HG02840 (cell line): ENCODE results near the gene MRAP2.
"Not testable (repeated sequence)": the region's sequence is repeated elsewhere in the genome, so short reads cannot be mapped to it uniquely, and the experiment has no call there.

Experiments used
- ATAC-seq: cut with Tn5 transposase; IDR thresholded peaks from one replicate; pipeline ENCODE4 v1.9.1; 2021; ENCODE audit warnings: mild to moderate bottlenecking, moderate library complexity, moderate number of reproducible peaks; ENCODE audit not compliant: unreplicated experiment, low FRiP score

The MRAP2 gene

DNA sequence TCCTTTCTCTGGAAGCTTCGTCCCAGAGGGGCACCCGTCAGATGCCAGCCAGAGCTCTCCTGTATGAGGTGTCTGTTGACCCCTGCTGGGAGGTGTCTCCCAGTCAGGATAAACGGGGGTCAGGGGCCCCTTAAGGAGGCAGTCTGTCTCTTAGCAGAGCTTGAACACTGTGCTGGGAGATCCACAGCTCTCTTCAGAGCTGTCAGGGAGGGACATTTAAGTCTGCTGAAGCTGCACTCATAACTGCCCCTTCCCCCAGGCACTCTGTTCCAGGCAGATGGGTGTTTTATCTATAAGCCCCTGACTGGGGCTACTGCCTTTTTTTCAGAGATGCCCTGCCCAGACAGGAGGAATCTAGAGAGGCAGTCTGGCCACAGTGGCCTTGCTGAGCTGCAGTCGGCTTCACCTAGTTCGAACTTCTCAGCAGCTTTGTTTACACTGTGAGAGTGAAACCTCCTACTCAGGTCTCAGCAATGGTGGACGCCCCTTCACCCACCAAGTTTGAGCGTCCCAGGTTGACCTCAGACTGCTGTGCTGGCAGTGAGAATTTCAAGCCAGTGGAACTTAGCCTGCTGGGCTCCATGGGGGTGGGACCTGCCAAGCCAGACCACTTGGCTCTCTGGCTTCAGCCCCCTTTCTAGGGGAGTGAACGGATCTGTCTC is 81.5 kb downstream of the MRAP2 start:
- ATAC-seq = not testable (repeated sequence)

DNA sequence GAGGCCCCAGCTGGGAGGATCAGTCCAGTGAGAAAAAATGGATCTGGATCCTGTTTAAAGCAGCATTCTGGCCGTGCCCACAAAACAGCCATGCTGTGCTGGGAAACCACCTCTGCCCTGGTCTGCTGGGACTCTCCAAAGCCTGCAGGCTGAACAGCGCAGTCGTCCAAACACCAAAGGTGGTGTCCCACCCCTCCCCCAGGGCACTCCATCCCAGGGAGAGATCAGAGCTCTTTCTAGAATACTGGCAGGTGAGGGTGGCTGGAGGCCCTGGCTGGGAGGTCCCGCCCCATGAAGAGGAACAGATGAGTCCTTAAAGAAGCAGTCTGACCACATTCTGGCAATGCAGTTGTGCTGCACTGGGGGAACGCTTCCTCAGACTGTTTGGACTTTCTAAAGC is 84.6 kb downstream of the MRAP2 start:
- ATAC-seq = no peak

DNA sequence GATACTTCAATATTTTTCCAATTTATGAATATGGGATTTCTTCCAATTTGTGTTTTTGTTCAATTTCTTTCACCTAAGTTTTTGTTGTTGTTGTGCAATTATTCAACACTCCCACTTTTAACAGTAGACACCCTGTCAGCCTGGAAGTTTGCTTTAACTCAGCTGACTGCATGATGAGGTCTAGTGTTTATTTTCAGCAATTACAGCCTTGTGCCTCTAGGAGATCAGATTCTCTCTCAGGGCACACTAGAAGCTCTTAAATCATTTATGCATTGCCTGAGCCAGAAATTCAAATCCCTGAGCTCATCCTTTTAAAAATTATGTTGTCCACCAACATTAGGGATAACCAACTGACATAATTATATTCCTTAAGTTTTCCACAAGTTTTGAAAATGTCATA is 85.7 kb downstream of the MRAP2 start:
- ATAC-seq = no peak

DNA sequence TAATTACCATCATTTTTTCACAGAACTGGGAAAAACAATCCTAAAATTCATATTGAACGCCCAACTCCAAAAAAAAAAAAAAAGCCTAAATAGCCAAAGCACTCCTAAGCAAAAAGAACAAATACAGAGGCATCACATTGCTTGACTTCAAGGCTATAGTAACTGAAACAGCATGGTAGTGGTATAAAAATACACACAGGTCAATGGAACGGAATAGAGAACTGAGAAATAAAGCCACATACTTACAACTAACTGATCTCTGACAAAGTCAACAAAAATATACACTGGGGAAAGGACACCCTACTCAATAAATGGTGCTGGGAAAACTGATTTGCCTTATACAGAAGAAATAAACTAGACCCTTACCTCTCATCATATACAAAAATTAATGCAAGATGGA is 89.6 kb downstream of the MRAP2 start:
- ATAC-seq = no peak

DNA sequence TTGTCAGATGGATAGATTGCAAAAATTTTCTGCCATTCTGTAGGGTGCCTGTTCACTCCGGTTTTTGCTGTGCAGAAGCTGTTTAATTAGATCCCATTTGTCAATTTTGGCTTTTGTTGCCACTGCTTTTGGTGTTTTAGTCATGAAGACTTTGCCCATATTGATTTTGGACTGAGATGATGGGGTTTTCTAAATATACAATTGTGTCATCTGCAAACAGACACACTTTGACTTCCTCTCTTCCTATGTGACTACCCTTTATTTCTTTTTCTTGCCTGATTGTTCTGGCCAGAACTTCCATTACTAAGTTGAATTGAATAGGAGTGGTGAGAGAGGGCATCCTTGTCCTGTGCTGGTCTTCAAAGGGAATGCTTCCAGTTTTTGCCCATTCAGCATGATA is 96.0 kb downstream of the MRAP2 start:
- not testable (repeated sequence) for ATAC-seq

DNA sequence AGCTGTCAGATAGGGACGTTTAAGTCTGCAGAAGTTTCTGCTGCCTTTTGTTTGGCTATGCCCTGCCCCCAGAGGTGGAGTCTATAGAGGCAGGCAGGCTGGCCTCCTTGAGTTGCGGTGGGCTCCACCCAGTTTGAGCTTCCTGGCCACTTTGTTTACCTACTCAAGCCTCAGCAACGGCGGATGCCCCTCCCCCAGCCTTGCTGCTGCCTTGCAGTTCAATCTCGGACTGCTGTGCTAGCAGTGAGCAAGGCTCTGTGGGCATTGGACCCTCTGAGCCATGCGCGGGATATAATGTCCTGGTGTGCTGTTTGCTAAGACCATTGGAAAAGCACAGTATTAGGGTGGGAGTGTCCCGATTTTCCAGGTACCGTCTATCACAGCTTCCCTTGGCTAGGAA is 99.8 kb downstream of the MRAP2 start:
- not testable (repeated sequence) for ATAC-seq

DNA sequence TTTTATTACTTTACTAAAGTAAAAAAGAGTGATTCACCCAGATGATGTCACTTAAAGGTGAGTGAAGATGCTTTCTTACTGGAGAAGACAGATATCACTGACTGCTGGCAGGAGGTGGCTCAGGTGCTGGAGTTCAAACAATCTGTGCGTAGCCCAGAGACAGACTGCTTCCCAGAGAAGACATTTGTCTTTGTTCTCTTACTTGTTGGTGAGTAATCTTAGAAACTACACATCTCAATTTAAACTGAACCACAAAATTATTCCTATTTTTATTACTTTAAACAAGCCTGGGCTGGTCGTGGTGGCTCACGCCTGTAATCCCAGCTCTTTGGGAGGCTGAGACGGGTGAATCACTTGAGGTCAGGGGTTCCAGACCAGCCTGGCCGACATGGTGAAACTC is 101.7 kb downstream of the MRAP2 start:
- ATAC-seq = no peak

DNA sequence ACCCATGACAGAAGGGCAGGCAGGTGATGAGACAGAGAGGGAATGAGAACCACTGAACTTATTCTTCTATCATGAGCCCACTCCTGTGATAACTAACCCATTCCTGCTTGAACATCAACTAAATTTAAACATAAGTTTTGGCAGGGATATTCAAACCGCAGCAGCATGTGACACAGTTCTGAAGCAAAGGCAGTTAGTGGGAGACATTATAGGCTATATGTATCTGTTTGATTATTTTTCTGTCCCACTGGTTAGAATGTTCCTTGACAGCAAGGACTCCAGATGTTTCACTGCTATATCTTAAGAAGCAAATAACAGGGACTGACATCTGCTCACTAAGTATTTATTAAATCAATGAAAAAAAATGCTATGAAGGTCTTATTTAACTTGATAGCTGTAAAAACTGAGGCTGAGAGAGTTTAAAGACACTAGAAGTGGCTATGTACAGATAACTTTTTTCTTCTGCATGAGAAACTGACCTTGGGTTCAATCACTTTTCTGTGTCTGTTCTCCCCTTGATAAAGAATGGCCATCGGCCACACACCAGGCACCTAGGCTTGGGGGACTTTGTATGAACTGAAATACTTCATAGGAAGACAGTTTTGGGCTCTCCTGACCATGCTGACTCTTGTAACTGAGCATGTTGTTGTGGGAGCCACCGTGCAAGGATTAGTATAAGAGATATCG is 102.9 kb downstream of the MRAP2 start:
- ATAC-seq = no peak

DNA sequence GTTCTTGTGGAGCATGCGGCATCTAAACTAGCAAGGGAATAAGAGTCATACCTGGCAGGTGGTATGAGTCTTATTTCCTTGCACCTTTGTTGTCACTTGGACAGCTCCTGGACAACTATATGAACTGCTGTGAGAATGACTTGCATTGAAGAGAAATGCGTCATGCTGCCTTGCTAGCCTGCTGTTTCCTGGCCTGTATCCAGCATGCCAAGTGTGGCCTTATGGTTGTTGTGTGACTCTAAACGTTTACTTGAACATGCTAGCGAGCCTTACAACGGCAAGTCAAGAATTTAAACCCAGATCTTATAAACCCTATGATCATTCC is 103.4 kb downstream of the MRAP2 start:
- ATAC-seq = no peak

DNA sequence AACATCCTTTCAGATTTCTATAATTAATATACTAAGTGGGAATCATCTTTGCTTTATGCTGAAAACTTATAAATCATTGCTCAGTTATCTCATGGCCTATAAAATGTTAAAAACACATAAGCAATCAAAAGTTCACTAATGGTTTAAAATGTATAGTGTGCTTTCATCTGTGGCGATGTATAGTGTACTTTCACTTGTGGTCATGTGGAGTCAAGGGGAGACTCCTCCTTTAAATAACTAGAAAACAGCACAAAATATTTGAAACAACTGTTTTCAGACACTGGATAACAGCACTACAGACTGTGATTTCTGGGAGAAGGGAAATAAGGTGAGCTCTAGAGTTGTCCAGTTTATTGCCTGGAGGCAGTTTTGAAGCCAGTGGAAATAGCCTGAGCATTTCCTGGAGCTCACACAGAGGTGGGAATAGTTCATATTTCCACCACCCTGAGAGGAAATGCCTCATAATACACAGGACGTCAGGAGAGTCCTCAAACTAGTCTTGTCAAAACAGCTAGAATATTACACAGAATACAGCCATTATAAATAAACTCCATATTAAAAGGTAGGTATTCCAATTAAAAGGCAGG is 104.5 kb downstream of the MRAP2 start:
- no peak for ATAC-seq

DNA sequence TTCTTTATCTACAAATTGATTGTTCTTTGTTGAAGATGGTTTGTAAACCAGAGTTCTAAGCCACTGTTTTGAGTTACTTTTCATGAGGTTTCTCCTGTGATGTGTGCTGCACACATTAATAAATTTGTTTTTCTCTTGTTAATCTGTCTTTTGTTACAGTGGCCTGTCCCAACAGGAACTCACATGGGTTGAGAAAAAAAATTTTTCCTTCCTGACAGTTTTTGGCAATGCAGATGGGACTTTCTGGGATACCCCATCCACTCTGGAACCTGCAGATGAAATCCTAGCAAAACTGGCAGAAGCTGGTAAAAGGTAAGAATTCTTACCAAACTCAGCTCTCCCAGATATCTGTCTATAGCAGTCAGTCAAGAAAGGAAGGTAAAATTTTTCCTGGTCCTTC is 105.7 kb downstream of the MRAP2 start:
- ATAC-seq = no peak
